Neural cell (in vitro differentiated cells): ENCODE measurements around the gene SLC2A10.

ENCODE experiments used
- EP300 ChIP-seq: fragments of 450-650 bp; conservative IDR thresholded peaks from 2 replicates; pipeline ENCODE4 v1.6.1; 2014; ENCODE audit warnings: antibody characterized with exemption, mild to moderate bottlenecking, moderate library complexity; ENCODE audit not compliant: poor library complexity, severe bottlenecking
- EZH2 ChIP-seq: fragments of 200-600, 300-800 bp; shearing (Covaris generic), sonication (generic); IDR thresholded peaks from 2 replicates; pipeline ENCODE4 v1.6.1; 2014; ENCODE audit warnings: antibody characterized with exemption, low read length, borderline replicate concordance, mild to moderate bottlenecking; ENCODE audit not compliant: insufficient read depth, poor library complexity, severe bottlenecking
- POLR2AphosphoS5 ChIP-seq: IDR thresholded peaks from 2 replicates; pipeline ENCODE4 v1.6.1; 2012
- RAD21 ChIP-seq: fragments of 450-650 bp; conservative IDR thresholded peaks from 2 replicates; pipeline ENCODE4 v1.6.1; 2014; ENCODE audit warnings: antibody characterized with exemption, mild to moderate bottlenecking, moderate library complexity
- SMC3 ChIP-seq: fragments of 450-650 bp; conservative IDR thresholded peaks from 2 replicates; pipeline ENCODE4 v1.6.1; 2014; ENCODE audit warnings: antibody characterized with exemption, mild to moderate bottlenecking, moderate library complexity; ENCODE audit not compliant: poor library complexity
- TF ChIP-seq, protein P1 (sequence below): fragments of 450-650 bp; IDR thresholded peaks from 2 replicates; pipeline ENCODE4 v1.5.1; 2014; ENCODE audit warnings: antibody characterized with exemption, mild to moderate bottlenecking, moderate library complexity; ENCODE audit not compliant: poor library complexity, severe bottlenecking
- TF ChIP-seq, protein P2 (sequence below): IDR thresholded peaks from 2 replicates; pipeline ENCODE4 v1.6.1; 2012; ENCODE audit warnings: borderline replicate concordance

DNA sequence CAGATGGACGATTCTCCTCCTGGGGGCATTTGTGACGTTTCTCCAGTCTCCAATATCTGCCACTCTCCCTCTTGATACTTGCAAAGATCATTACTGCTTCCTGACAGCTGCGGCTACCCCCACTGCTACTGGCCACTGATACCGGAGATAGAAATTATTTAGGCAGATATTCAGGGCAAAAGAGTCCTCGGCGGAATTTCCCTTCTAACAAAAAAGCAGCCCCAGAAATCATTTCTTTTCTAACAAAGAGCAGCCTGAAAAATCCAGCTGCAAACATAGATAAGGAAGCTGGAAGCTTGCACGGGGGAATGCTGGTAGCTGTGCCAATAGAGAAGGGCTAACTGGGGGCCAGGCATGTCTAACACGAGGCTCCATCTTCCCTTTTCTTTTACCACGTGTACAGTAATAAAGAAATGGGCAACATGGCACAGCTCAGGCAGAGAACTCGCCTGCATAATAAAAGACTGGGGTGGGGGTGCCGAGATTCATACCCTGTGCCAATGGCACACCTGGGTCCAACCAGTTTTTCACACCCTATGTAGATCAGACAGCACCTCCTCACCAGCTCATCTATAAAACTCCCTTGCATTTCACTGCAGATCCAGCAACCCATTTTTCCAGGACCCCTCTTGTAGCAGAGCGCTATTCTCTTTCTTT is 26.3 kb upstream of the SLC2A10 start:
- TF ChIP-seq, protein P1, sequence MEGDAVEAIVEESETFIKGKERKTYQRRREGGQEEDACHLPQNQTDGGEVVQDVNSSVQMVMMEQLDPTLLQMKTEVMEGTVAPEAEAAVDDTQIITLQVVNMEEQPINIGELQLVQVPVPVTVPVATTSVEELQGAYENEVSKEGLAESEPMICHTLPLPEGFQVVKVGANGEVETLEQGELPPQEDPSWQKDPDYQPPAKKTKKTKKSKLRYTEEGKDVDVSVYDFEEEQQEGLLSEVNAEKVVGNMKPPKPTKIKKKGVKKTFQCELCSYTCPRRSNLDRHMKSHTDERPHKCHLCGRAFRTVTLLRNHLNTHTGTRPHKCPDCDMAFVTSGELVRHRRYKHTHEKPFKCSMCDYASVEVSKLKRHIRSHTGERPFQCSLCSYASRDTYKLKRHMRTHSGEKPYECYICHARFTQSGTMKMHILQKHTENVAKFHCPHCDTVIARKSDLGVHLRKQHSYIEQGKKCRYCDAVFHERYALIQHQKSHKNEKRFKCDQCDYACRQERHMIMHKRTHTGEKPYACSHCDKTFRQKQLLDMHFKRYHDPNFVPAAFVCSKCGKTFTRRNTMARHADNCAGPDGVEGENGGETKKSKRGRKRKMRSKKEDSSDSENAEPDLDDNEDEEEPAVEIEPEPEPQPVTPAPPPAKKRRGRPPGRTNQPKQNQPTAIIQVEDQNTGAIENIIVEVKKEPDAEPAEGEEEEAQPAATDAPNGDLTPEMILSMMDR: no peak
- TF ChIP-seq EZH2 (no peak), POLR2AphosphoS5 (no peak), SMC3 (no peak), RAD21 (no peak), EP300 (no peak)
- TF ChIP-seq, protein P2, sequence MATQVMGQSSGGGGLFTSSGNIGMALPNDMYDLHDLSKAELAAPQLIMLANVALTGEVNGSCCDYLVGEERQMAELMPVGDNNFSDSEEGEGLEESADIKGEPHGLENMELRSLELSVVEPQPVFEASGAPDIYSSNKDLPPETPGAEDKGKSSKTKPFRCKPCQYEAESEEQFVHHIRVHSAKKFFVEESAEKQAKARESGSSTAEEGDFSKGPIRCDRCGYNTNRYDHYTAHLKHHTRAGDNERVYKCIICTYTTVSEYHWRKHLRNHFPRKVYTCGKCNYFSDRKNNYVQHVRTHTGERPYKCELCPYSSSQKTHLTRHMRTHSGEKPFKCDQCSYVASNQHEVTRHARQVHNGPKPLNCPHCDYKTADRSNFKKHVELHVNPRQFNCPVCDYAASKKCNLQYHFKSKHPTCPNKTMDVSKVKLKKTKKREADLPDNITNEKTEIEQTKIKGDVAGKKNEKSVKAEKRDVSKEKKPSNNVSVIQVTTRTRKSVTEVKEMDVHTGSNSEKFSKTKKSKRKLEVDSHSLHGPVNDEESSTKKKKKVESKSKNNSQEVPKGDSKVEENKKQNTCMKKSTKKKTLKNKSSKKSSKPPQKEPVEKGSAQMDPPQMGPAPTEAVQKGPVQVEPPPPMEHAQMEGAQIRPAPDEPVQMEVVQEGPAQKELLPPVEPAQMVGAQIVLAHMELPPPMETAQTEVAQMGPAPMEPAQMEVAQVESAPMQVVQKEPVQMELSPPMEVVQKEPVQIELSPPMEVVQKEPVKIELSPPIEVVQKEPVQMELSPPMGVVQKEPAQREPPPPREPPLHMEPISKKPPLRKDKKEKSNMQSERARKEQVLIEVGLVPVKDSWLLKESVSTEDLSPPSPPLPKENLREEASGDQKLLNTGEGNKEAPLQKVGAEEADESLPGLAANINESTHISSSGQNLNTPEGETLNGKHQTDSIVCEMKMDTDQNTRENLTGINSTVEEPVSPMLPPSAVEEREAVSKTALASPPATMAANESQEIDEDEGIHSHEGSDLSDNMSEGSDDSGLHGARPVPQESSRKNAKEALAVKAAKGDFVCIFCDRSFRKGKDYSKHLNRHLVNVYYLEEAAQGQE: no peak
